Esophagus muscularis mucosa (tissue), 4 donors: ENCODE measurements around the gene SLIT1. TPM values are rescaled to one million over a fixed set of nuclear protein-coding genes. Genes with fewer than 3 reads are reported as not detected.

Experiments
- DNase-seq: peaks from one replicate; pipeline ENCODE4 v3.0.0-alpha.2; 2017; ENCODE audit errors: extremely low spot score
- H3K27ac ChIP-seq, 4 donors: fragments of 200-600 bp; sonication (generic); replicated peaks in 1 of 4; 1 replicate in 3 of 4; 2 replicates in 1 of 4; pipeline ENCODE4 v1.5.1; 2016 to 2019; ENCODE audit warnings: mild to moderate bottlenecking in 1 of 4
- H3K27me3 ChIP-seq, 4 donors: fragments of 200-600 bp; sonication (generic); one replicate each; pipeline versions ENCODE4 v1.5.1 to v1.6.0; 2016 to 2019
- H3K36me3 ChIP-seq, 4 donors: fragments of 200-600 bp; sonication (generic); one replicate each; pipeline ENCODE4 v1.5.1; 2016 to 2019
- H3K4me1 ChIP-seq, 4 donors: fragments of 200-600 bp; sonication (generic); one replicate each; pipeline ENCODE4 v1.5.1; 2016 to 2019
- H3K4me3 ChIP-seq, 4 donors: fragments of 200-600 bp; sonication (generic); 1 replicate in 2 of 4; 2 replicates in 2 of 4; pipeline ENCODE4 v1.5.1; 2016 to 2019; ENCODE audit warnings: mild to moderate bottlenecking in 4 of 4, moderate library complexity in 1 of 4
- H3K9me3 ChIP-seq, 4 donors: fragments of 200-600 bp; sonication (generic); 1 replicate in 3 of 4; 2 replicates in 1 of 4; pipeline ENCODE4 v1.5.1; 2016 to 2019
- EP300 ChIP-seq: sonication (generic); formaldehyde crosslinking; IDR thresholded peaks from one replicate; pipeline ENCODE4 v1.6.1; 2017; ENCODE audit warnings: antibody characterized with exemption
- POLR2A ChIP-seq: fragments of 450-650 bp; IDR thresholded peaks from one replicate; pipeline ENCODE4 v1.6.1; 2017; ENCODE audit warnings: antibody characterized with exemption, moderate library complexity, mild to moderate bottlenecking, low read depth
- POLR2AphosphoS5 ChIP-seq, 2 donors: sonication (generic); formaldehyde crosslinking; IDR thresholded peaks; one replicate each; pipeline ENCODE4 v1.6.1; 2017; ENCODE audit warnings: antibody characterized with exemption in 2 of 2
- WGBS: methylation state at CpG from one replicate; pipeline ENCODE4 v1.1.5; 2018; 5-methylcytosine and 5-hydroxymethylcytosine counted together
- intact Hi-C: fragments of 100-400 bp; cut with DNase I; formaldehyde crosslinking; loops from one replicate; pipeline ENCODE4 v1.15.1; 2023
- total RNA-seq, 4 donors: library from RNA; depleted of rRNA; stranded (reverse); fragments of >200 nt; gene quantifications; one replicate each; pipeline versions ENCODE4 v1.1.0 to v1.2.1, GENCODE V29; 2016
- TF ChIP-seq, protein P1 (sequence below), 3 experiments: fragments of 200-600 bp in 2 of 3; fragments of 450-650 bp in 1 of 3; sonication (generic) in 2 of 3; IDR thresholded peaks; one replicate each; pipeline ENCODE4 v1.5.1; 2017 to 2019; ENCODE audit warnings: antibody characterized with exemption in 3 of 3, mild to moderate bottlenecking in 2 of 3, moderate library complexity in 1 of 3

The SLIT1 gene
- total RNA-seq, 4 donors from 2014 or later, result 0.13 to 0.42 (median 0.31) TPM

- H3K27me3 ChIP-seq, result peaks cover 0 to 54% (median 0%) of the 10 kb centered on the region in 4 donors
- 87% methylated on average over 5 of the region's 5 CpGs for WGBS
- no peaks in the 10 kb centered on the region for H3K9me3 ChIP-seq
- H3K27ac ChIP-seq, result no peak overlapping the region
- no peak for DNase-seq
- H3K4me1 ChIP-seq, result peaks cover 0 to 11% (median 10%) of the 10 kb centered on the region in 4 donors
- intact Hi-C loops, result no loop called here
- H3K36me3 ChIP-seq, result no peaks in the 10 kb centered on the region
- TF ChIP-seq, protein P1, sequence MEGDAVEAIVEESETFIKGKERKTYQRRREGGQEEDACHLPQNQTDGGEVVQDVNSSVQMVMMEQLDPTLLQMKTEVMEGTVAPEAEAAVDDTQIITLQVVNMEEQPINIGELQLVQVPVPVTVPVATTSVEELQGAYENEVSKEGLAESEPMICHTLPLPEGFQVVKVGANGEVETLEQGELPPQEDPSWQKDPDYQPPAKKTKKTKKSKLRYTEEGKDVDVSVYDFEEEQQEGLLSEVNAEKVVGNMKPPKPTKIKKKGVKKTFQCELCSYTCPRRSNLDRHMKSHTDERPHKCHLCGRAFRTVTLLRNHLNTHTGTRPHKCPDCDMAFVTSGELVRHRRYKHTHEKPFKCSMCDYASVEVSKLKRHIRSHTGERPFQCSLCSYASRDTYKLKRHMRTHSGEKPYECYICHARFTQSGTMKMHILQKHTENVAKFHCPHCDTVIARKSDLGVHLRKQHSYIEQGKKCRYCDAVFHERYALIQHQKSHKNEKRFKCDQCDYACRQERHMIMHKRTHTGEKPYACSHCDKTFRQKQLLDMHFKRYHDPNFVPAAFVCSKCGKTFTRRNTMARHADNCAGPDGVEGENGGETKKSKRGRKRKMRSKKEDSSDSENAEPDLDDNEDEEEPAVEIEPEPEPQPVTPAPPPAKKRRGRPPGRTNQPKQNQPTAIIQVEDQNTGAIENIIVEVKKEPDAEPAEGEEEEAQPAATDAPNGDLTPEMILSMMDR (IDR thresholded peaks at IDR 0.05), result no peak
- TF ChIP-seq POLR2AphosphoS5 (IDR thresholded peaks at IDR 0.05) (no peak), EP300 (no peak), POLR2A (no peak)
- H3K4me3 ChIP-seq, result no peak overlapping the region
Measured at GRCh38 chr10:97192952-97193435, 7.2 kb upstream of the SLIT1 start.

DNA sequence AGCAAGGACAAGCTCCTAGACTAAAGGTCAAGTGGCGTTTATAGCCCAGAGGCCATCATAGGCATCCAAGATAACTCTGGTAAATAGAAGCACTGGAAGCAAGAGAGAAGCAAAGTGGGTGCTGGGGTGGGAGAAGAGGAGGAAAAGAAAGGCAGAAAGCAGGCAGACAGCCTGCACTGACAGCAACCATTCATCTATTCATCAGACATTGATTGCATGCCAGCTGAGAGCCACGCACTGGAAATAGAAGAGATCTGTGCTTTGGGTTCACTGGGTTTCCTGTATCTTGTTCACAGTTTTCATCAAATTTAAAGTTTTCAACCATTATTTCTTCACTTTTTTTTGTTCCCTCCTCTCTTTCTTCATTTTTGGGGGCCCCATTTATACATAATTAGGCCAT, 4.7 kb upstream of the SLIT1 start:
- Histone ChIP-seq H3K27me3 (peaks cover 0 to 64% (median 7%) of the 10 kb centered on the region in 4 donors), H3K9me3 (no peaks in the 10 kb centered on the region), H3K4me3 (no peak overlapping the region), H3K4me1 (peaks cover 6 to 10% (median 7%) of the 10 kb centered on the region in 4 donors), H3K27ac (no peak overlapping the region), H3K36me3 (no peaks in the 10 kb centered on the region)
- intact Hi-C loops, result no loop called here
- WGBS, result 88% methylated on average over 2 of the region's 2 CpGs
- no peak for DNase-seq
- TF ChIP-seq EP300, result no peak
- TF ChIP-seq, protein P1 (IDR thresholded peaks at IDR 0.05), result no peak
- TF ChIP-seq POLR2AphosphoS5 (IDR thresholded peaks at IDR 0.05), result no peak
- TF ChIP-seq POLR2A, result no peak

GRCh38 chr10:97188261-97188711, 2.5 kb upstream of the SLIT1 start:
- Histone ChIP-seq H3K4me3 (no peak overlapping the region), H3K36me3 (no peaks in the 10 kb centered on the region), H3K4me1 (peaks cover 8 to 15% (median 12%) of the 10 kb centered on the region in 4 donors), H3K27ac (no peak overlapping the region), H3K27me3 (peaks cover 0 to 65% (median 14%) of the 10 kb centered on the region in 4 donors), H3K9me3 (no peaks in the 10 kb centered on the region)
- intact Hi-C loops, result no loop called here
- DNase-seq, result no peak
- 78% methylated on average over 11 of the region's 11 CpGs for WGBS
- TF ChIP-seq, protein P1 (IDR thresholded peaks at IDR 0.05), result no peak
- TF ChIP-seq POLR2A, result no peak
- TF ChIP-seq POLR2AphosphoS5 (IDR thresholded peaks at IDR 0.05), result no peak
- no peak for TF ChIP-seq EP300

DNA sequence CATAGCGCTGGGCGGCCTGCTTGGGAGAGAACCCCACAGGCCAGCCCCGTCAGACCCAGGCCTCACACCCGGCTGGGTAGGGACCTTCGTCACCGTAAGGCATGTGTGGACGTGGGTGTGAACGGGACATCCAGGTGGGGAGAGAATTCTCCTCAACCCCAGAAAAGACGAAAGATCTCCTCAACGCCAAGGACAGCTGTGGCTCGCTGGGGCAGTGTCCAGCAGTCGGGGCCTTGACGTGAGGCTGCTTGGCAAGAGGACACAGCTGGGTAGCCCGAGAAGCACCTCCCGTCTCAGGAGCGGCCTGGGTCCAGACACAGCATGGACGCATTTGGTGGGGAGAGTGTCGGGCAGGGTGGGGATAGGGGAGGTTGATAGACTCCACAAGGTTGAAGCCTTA, 1.2 kb upstream of the SLIT1 start:
- Histone ChIP-seq H3K27me3 (peaks cover 0 to 64% (median 14%) of the 10 kb centered on the region in 4 donors), H3K4me1 (peaks cover 8 to 15% (median 12%) of the 10 kb centered on the region in 4 donors), H3K4me3 (no peak overlapping the region), H3K36me3 (no peaks in the 10 kb centered on the region), H3K9me3 (no peaks in the 10 kb centered on the region), H3K27ac (no peak overlapping the region)
- TF ChIP-seq POLR2AphosphoS5 (IDR thresholded peaks at IDR 0.05) (no peak), EP300 (no peak), POLR2A (no peak)
- TF ChIP-seq, protein P1 (IDR thresholded peaks at IDR 0.05), result no peak
- 85% methylated on average over 18 of the region's 18 CpGs for WGBS
- intact Hi-C loops, result no loop called here
- no peak for DNase-seq

DNA sequence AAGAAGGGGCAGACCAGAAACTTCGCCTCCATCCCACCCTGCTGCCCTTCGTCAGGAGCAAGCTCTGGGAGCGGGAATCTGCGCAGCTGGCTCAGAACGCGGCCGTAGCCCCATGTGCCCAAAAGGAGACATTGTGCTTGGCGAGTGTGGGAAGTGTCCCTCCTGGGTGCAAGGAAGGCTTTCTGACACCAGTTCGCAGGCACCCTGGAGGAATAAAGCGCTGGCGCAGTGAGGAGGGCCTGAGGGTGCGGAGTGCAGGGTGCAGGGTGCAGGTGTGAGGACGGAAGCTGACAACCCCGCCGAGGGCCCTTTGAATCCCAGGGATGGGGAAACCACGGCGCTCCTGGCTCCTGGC, 811 bp downstream of the SLIT1 start:
- no peaks in the 10 kb centered on the region for H3K9me3 ChIP-seq
- WGBS, result 21% methylated on average over 8 of the region's 17 CpGs
- intact Hi-C loops, result no loop called here
- H3K27ac ChIP-seq, result no peak overlapping the region
- TF ChIP-seq POLR2AphosphoS5 (IDR thresholded peaks at IDR 0.05) (no peak), POLR2A (no peak), EP300 (no peak)
- TF ChIP-seq, protein P1 (IDR thresholded peaks at IDR 0.05), result no peak
- no peak for DNase-seq
- peaks cover 0 to 74% (median 14%) of the 10 kb centered on the region in 4 donors for H3K27me3 ChIP-seq
- H3K36me3 ChIP-seq, result no peaks in the 10 kb centered on the region
- no peak overlapping the region for H3K4me3 ChIP-seq
- peaks cover 8 to 16% (median 14%) of the 10 kb centered on the region in 4 donors for H3K4me1 ChIP-seq
